NCI-H146 (cell line): ENCODE data around the gene FDX2.
A peak's percentile ranks its signal among the peaks of the same experiment; 100 is the strongest.
"Not testable (repeated sequence)": the region's sequence is repeated elsewhere in the genome, so short reads cannot be mapped to it uniquely, and the experiment has no call there.

ENCODE experiments used
- DNase-seq: peaks from one replicate; lab custom pipeline; 2025; lab: John Stamatoyannopoulos, UW

FDX2 gene

GRCh38 chr19:10284065-10284959 is 31.5 kb downstream of the FDX2 start:
- DNase-seq, result no peak

- no peak for DNase-seq
These were observed 32.3 kb downstream of the FDX2 start for GRCh38 chr19:10283301-10284064.

GRCh38 chr19:10282043-10282442 is 33.8 kb downstream of the FDX2 start:
- DNase-seq, result not testable (repeated sequence)

- no peak for DNase-seq
These were observed 35.9 kb downstream of the FDX2 start for GRCh38 chr19:10279737-10280442.

GRCh38 chr19:10278935-10279334 is 36.9 kb downstream of the FDX2 start:
- DNase-seq, result no peak

- no peak for DNase-seq
These were observed 37.8 kb downstream of the FDX2 start for GRCh38 chr19:10277795-10278589.

- DNase-seq, result no peak
These were observed 41.2 kb downstream of the FDX2 start for GRCh38 chr19:10274589-10274988.

- DNase-seq, result no peak
These were observed 44.2 kb downstream of the FDX2 start for GRCh38 chr19:10271543-10272086.

GRCh38 chr19:10270616-10271394 is 45.0 kb downstream of the FDX2 start, which contains the start of gene ICAM1:
Gene ICAM1, plus strand, starts transcription at chr19:10271120. Its CDS starts 40 bp downstream, at chr19:10271160.
- peak; percentile 45 for DNase-seq

- peak; percentile 19 for DNase-seq
These were observed 45.6 kb downstream of the FDX2 start for GRCh38 chr19:10270180-10270615.

- peak; percentile 69 for DNase-seq
These were observed 46.3 kb downstream of the FDX2 start for GRCh38 chr19:10269333-10270179.

GRCh38 chr19:10268071-10268470 is 47.7 kb downstream of the FDX2 start:
- no peak for DNase-seq

- no peak for DNase-seq
These were observed 49.1 kb downstream of the FDX2 start for GRCh38 chr19:10266706-10267105.

GRCh38 chr19:10262771-10263170 is 53.0 kb downstream of the FDX2 start:
- no peak for DNase-seq

GRCh38 chr19:10260141-10260584 is 55.7 kb downstream of the FDX2 start:
- no peak for DNase-seq
